CD4-positive, alpha-beta T cell (primary cell): Measurements from ENCODE around the gene NISCH. TPM values are rescaled to one million over a fixed set of nuclear protein-coding genes. Genes with fewer than 3 reads are reported as not detected.

Experiments
- ATAC-seq: fragments of 200-7000 bp; cut with Tn5 transposase; one replicate; pipeline ENCODE4 v1.10.0; 2022; ENCODE audit warnings: mild to moderate bottlenecking; ENCODE audit not compliant: poor library complexity
- CTCF ChIA-PET: fragments of 350-600 bp; sonication (Branson Sonifier 250); formaldehyde crosslinking; loops from one replicate; lab custom pipeline; 2021; ENCODE audit warnings: antibody characterized with exemption, inconsistent platforms; lab: Charles Lee
- POLR2A ChIA-PET: fragments of 350-600 bp; sonication (Branson Sonifier 250); formaldehyde crosslinking; loops from one replicate; lab custom pipeline; 2021; ENCODE audit warnings: antibody characterized with exemption, inconsistent platforms; lab: Charles Lee
- DNase-seq, 14 experiments: peaks; one replicate each; pipeline ENCODE4 v3.0.0-alpha.2; 2013 to 2020; ENCODE audit warnings: mixed read lengths in 2 of 14
- H3K27ac ChIP-seq, 2 donors: one replicate each; pipeline versions ENCODE4 v1.5.1 to v1.7.0; 2013; ENCODE audit warnings: low read length in 2 of 2, low read depth in 1 of 2, mild to moderate bottlenecking in 1 of 2
- H3K27me3 ChIP-seq, 2 experiments: 1 replicate in 1 of 2; 2 replicates in 1 of 2; pipeline versions ENCODE4 v1.6.1 to v1.7.0; 2013; ENCODE audit warnings: low read length in 2 of 2, control low read depth in 1 of 2, mild to moderate bottlenecking in 1 of 2, moderate library complexity in 1 of 2; ENCODE audit not compliant: insufficient read depth in 2 of 2, control insufficient read depth in 1 of 2
- H3K36me3 ChIP-seq: one replicate; pipeline ENCODE4 v1.6.1; 2013; ENCODE audit warnings: low read length, control low read depth; ENCODE audit not compliant: insufficient read depth
- H3K4me1 ChIP-seq: one replicate; pipeline ENCODE4 v1.6.1; 2013; ENCODE audit warnings: low read length, control low read depth; ENCODE audit not compliant: insufficient read depth
- H3K4me3 ChIP-seq: one replicate; pipeline ENCODE4 v1.5.1; 2013; ENCODE audit warnings: mild to moderate bottlenecking, low read length, moderate library complexity
- H3K9me3 ChIP-seq, 2 experiments: 1 replicate in 1 of 2; 2 replicates in 1 of 2; pipeline versions ENCODE4 v1.6.1 to v1.7.0; 2013; ENCODE audit warnings: low read length in 2 of 2, mild to moderate bottlenecking in 2 of 2, control low read depth in 1 of 2, moderate library complexity in 1 of 2; ENCODE audit not compliant: control insufficient read depth in 1 of 2, insufficient read depth in 1 of 2
- H3K27ac Mint-ChIP-seq: one replicate; pipeline ENCODE4 v1.8.0; 2020; ENCODE audit warnings: mixed read lengths
- H3K27me3 Mint-ChIP-seq: one replicate; pipeline ENCODE4 v1.8.0; 2021; ENCODE audit warnings: mixed read lengths
- H3K36me3 Mint-ChIP-seq: one replicate; pipeline ENCODE4 v1.8.0; 2021; ENCODE audit warnings: low read depth, mixed read lengths
- H3K4me1 Mint-ChIP-seq: one replicate; pipeline ENCODE4 v1.8.0; 2021; ENCODE audit warnings: low read depth, mixed read lengths
- H3K4me3 Mint-ChIP-seq: one replicate; pipeline ENCODE4 v1.8.0; 2020; ENCODE audit warnings: mild to moderate bottlenecking, mixed read lengths
- H3K9me3 Mint-ChIP-seq: one replicate; pipeline ENCODE4 v1.8.0; 2020; ENCODE audit warnings: mixed read lengths
- intact Hi-C, 2 experiments: fragments of 100-400 bp; cut with DNase I in 1 of 2; cut with micrococcal nuclease in 1 of 2; formaldehyde crosslinking; loops; one replicate each; pipeline versions ENCODE4 v1.15.1 to v1.9.0; 2023 to 2025; cut with DNase I, micrococcal nuclease
- total RNA-seq, 174 experiments: library from RNA in 2 of 174; stranded (reverse) in 2 of 174; gene quantifications; one replicate each; pipeline ENCODE4 v1.2.3 and lab custom pipeline; 2021 to 2026
- TF ChIP-seq, protein P1 (sequence below): fragments of 200-600 bp; IDR thresholded peaks from one replicate; pipeline ENCODE4 v1.8.0; 2022; ENCODE audit warnings: antibody characterized with exemption, mild to moderate bottlenecking

The NISCH gene
- total RNA-seq, 2 experiments from 2014 or later: 160 to 163 TPM

- H3K36me3 Mint-ChIP-seq: no peaks in the 10 kb centered on the region
- no peaks in the 10 kb centered on the region for H3K9me3 Mint-ChIP-seq
- H3K4me1 ChIP-seq: no peaks in the 10 kb centered on the region
These were observed 64.2 kb downstream of the NISCH start for GRCh38 chr3:52519445-52520140.

GRCh38 chr3:52520141-52520667, 64.8 kb downstream of the NISCH start:
- POLR2A ChIA-PET: no interaction called here
- no peak for ATAC-seq

More at GRCh38 chr3:52519445-52520140, 64.2 kb downstream of the NISCH start:
- no peaks in the 10 kb centered on the region for H3K4me1 Mint-ChIP-seq
- H3K27me3 Mint-ChIP-seq: no peaks in the 10 kb centered on the region
- Histone ChIP-seq H3K27ac (no peak overlapping the region), H3K4me3 (no peak overlapping the region), H3K27me3 (no peaks in the 10 kb centered on the region), H3K9me3 (no peaks in the 10 kb centered on the region), H3K36me3 (no peaks in the 10 kb centered on the region)
- POLR2A ChIA-PET: no interaction called here
- H3K4me3 Mint-ChIP-seq: no peak overlapping the region
- CTCF ChIA-PET: no interaction called here
- intact Hi-C loops: no loop called here
- no peak overlapping the region for H3K27ac Mint-ChIP-seq
- TF ChIP-seq, protein P1, sequence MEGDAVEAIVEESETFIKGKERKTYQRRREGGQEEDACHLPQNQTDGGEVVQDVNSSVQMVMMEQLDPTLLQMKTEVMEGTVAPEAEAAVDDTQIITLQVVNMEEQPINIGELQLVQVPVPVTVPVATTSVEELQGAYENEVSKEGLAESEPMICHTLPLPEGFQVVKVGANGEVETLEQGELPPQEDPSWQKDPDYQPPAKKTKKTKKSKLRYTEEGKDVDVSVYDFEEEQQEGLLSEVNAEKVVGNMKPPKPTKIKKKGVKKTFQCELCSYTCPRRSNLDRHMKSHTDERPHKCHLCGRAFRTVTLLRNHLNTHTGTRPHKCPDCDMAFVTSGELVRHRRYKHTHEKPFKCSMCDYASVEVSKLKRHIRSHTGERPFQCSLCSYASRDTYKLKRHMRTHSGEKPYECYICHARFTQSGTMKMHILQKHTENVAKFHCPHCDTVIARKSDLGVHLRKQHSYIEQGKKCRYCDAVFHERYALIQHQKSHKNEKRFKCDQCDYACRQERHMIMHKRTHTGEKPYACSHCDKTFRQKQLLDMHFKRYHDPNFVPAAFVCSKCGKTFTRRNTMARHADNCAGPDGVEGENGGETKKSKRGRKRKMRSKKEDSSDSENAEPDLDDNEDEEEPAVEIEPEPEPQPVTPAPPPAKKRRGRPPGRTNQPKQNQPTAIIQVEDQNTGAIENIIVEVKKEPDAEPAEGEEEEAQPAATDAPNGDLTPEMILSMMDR: no peak
- no peak for DNase-seq
- no peak for ATAC-seq

DNA sequence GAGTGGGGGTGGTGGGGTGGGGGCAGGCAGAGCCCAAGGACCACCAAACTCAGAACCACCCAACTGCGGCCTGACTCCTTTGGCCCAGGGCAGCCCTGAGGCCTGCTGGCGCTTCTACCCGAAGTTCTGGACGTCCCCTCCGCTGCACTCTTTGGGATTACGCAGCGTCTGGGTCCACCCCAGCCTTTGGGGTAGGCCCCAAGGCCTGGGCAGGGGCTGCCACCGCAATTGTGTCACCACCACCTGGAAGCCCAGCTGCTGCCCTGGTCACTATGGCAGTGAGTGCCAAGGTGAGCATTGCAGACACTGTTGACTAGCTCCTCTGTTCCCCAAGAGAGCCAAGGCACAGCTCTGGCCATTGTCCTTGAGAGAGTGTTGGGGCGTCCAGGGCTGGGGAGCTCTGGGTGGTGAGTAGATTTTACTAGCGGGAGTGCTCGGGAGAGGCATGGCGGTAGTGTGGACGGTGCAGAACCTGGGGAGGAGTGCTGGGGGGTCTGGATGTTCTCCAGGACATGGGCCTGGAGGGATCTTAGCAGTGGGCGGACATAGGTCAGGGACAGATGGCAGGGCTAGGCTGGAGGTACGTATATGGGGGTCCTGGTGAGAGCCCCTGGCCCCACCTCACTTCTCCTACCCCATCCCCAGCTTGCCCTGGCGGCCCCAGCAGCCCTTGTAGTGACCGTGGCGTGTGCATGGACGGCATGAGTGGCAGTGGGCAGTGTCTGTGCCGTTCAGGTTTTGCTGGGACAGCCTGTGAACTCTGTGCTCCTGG, 65.5 kb downstream of the NISCH start:
- Histone ChIP-seq H3K4me1 (no peaks in the 10 kb centered on the region), H3K27ac (no peak overlapping the region), H3K4me3 (no peak overlapping the region), H3K27me3 (no peaks in the 10 kb centered on the region), H3K36me3 (no peaks in the 10 kb centered on the region), H3K9me3 (no peaks in the 10 kb centered on the region)
- Mint-ChIP-seq H3K27me3 (no peaks in the 10 kb centered on the region), H3K36me3 (no peaks in the 10 kb centered on the region), H3K4me3 (no peak overlapping the region), H3K27ac (no peak overlapping the region), H3K4me1 (no peaks in the 10 kb centered on the region), H3K9me3 (no peaks in the 10 kb centered on the region)
- ChIA-PET POLR2A (no interaction called here), CTCF (no interaction called here)
- DNase-seq (no peak), ATAC-seq (no peak)
- intact Hi-C loops: no loop called here
- TF ChIP-seq, protein P1: no peak

More at GRCh38 chr3:52520141-52520667, 64.8 kb downstream of the NISCH start:
- no peaks in the 10 kb centered on the region for H3K27me3 Mint-ChIP-seq
- H3K36me3 Mint-ChIP-seq: no peaks in the 10 kb centered on the region
- intact Hi-C loops: no loop called here
- Histone ChIP-seq H3K9me3 (no peaks in the 10 kb centered on the region), H3K4me3 (no peak overlapping the region), H3K27ac (no peak overlapping the region), H3K27me3 (no peaks in the 10 kb centered on the region), H3K36me3 (no peaks in the 10 kb centered on the region), H3K4me1 (no peaks in the 10 kb centered on the region)
- TF ChIP-seq, protein P1: no peak
- no peak overlapping the region for H3K4me3 Mint-ChIP-seq
- no peak for DNase-seq
- no peaks in the 10 kb centered on the region for H3K9me3 Mint-ChIP-seq
- no peaks in the 10 kb centered on the region for H3K4me1 Mint-ChIP-seq
- CTCF ChIA-PET: no interaction called here
- no peak overlapping the region for H3K27ac Mint-ChIP-seq
